HepG2 (cell line): Measurements from ENCODE around the gene CASD1. TPM values are rescaled to one million over a fixed set of nuclear protein-coding genes. Genes with fewer than 3 reads are reported as not detected.

Experiments
- ATAC-seq: fragments of 200-7000 bp; cut with Tn5 transposase; 3 replicates; pipeline ENCODE4 v1.9.1; 2020; ENCODE audit warnings: mild to moderate bottlenecking, moderate library complexity
- BruUV-seq: library from RNA; stranded (reverse); fragments of 400-500 nt; replicated peaks from 2 replicates; lab custom pipeline; 2021; lab: Mats Ljungman, UMichigan
- CTCF ChIA-PET: fragments of 300-600 bp; formaldehyde crosslinking; extraction: SDS; loops from one replicate; lab custom pipeline; 2021; ENCODE audit warnings: low total read pairs, inconsistent platforms, low intra/inter-chr PET ratio; lab: Yijun Ruan, JAX
- POLR2A ChIA-PET: fragments of 350-600 bp; sonication (Branson Sonifier 250); formaldehyde crosslinking; loops from one replicate; lab custom pipeline; 2020; ENCODE audit warnings: antibody characterized with exemption, inconsistent platforms; lab: Yijun Ruan, JAX
- DNase-seq: peaks from one replicate; pipeline ENCODE4 v3.0.0-alpha.2; 2015; ENCODE audit warnings: low spot score
- FAIRE-seq: peaks from 3 replicates; lab custom pipeline; 2011; peaks lifted over from hg19 to GRCh38; lab: Jason Lieb, UNC
- H2AFZ ChIP-seq: one replicate; pipeline ENCODE4 v1.6.1; 2011; ENCODE audit warnings: low read length, inconsistent platforms
- H3K27ac ChIP-seq: fragments of 300-600 bp; 3 replicates; pipeline ENCODE4 v1.8.0; 2011; ENCODE audit warnings: mixed run types, mild to moderate bottlenecking, mixed read lengths, low read length, inconsistent platforms; ENCODE audit not compliant: insufficient read depth; ENCODE audit errors: extremely low read length
- H3K27me3 ChIP-seq, 2 experiments: fragments of 200-600 bp in 1 of 2; 2 replicates in 1 of 2; 3 replicates in 1 of 2; pipeline versions ENCODE4 v1.6.0 to v1.8.0; 2011; ENCODE audit warnings: low read length in 2 of 2, mild to moderate bottlenecking in 2 of 2, moderate library complexity in 2 of 2, inconsistent platforms in 1 of 2; ENCODE audit not compliant: insufficient read depth in 2 of 2, control insufficient read depth in 1 of 2
- H3K36me3 ChIP-seq, 2 experiments: fragments of 200-600 bp in 1 of 2; replicated peaks in 1 of 2; 2 replicates in 1 of 2; 3 replicates in 1 of 2; pipeline versions ENCODE4 v1.5.1 to v1.8.0; 2011; ENCODE audit warnings: low read length in 2 of 2, inconsistent platforms in 1 of 2; ENCODE audit not compliant: insufficient read depth in 2 of 2, control insufficient read depth in 1 of 2
- H3K4me1 ChIP-seq: 2 replicates; pipeline ENCODE4 v1.5.1; 2012; ENCODE audit warnings: low read length, inconsistent platforms; ENCODE audit not compliant: insufficient read depth
- H3K4me2 ChIP-seq: 2 replicates; pipeline ENCODE4 v1.6.0; 2011; ENCODE audit warnings: low read depth, low read length, inconsistent platforms
- H3K4me3 ChIP-seq, 3 experiments: fragments of 200-600 bp in 1 of 3; sonication (generic), shearing (Covaris generic) in 1 of 3; replicated peaks in 1 of 3; 2 replicates each; pipeline ENCODE4 v1.5.1; 2011 to 2016; ENCODE audit warnings: low read length in 3 of 3, inconsistent platforms in 2 of 3, low read depth in 2 of 3, mild to moderate bottlenecking in 2 of 3, control low read depth in 1 of 3, mixed read lengths in 1 of 3; ENCODE audit not compliant: insufficient read depth in 1 of 3
- H3K79me2 ChIP-seq: one replicate; pipeline ENCODE4 v1.6.1; 2011; ENCODE audit warnings: low read length, inconsistent platforms; ENCODE audit not compliant: insufficient read depth
- H3K9ac ChIP-seq: 2 replicates; pipeline ENCODE4 v1.6.0; 2011; ENCODE audit warnings: mild to moderate bottlenecking, low read depth, low read length, inconsistent platforms; ENCODE audit not compliant: insufficient read depth
- H3K9me3 ChIP-seq: 2 replicates; pipeline ENCODE4 v1.5.1; 2012; ENCODE audit warnings: mild to moderate bottlenecking, low read length
- H4K20me1 ChIP-seq: 2 replicates; pipeline ENCODE4 v1.6.0; 2011; ENCODE audit warnings: inconsistent platforms, mild to moderate bottlenecking, low read length, moderate library complexity; ENCODE audit not compliant: insufficient read depth
- E2F5 ChIP-seq: sonication (generic); formaldehyde crosslinking; conservative IDR thresholded peaks from 2 replicates; pipeline ENCODE4 v1.4.0; 2020; ENCODE audit warnings: missing genetic modification reagents
- FIP1L1 ChIP-seq: fragments of 200-400 bp; formaldehyde crosslinking; IDR thresholded peaks from 2 replicates; pipeline ENCODE4 v1.6.1; 2018; ENCODE audit warnings: low read depth, mild to moderate bottlenecking, low read length, moderate library complexity, borderline replicate concordance; ENCODE audit not compliant: insufficient read depth
- PRMT3 ChIP-seq: sonication (generic); formaldehyde crosslinking; IDR thresholded peaks from 2 replicates; pipeline ENCODE4 v1.8.1; 2022; ENCODE audit warnings: low read depth, mild to moderate bottlenecking, moderate library complexity, missing genetic modification reagents, borderline replicate concordance
- ZNF407 ChIP-seq: sonication (generic); formaldehyde crosslinking; IDR thresholded peaks from one replicate; pipeline ENCODE4 v1.5.1; 2020; ENCODE audit warnings: mild to moderate bottlenecking, missing genetic modification reagents; ENCODE audit errors: not compliant biosample characterization
- ZNF451 ChIP-seq: sonication (generic); formaldehyde crosslinking; IDR thresholded peaks from 2 replicates; pipeline ENCODE4 v1.5.0; 2020; ENCODE audit warnings: mild to moderate bottlenecking, missing genetic modification reagents
- ZNF547 ChIP-seq: sonication (generic); formaldehyde crosslinking; IDR thresholded peaks from 2 replicates; pipeline ENCODE4 v1.5.1; 2020; ENCODE audit warnings: mild to moderate bottlenecking, missing genetic modification reagents
- ZNF746 ChIP-seq: sonication (generic); formaldehyde crosslinking; IDR thresholded peaks from 2 replicates; pipeline ENCODE4 v1.8.0; 2022; ENCODE audit warnings: mild to moderate bottlenecking, missing genetic modification reagents
- WGBS: methylation state at CpG from one replicate; pipeline ENCODE4 v1.1.6; 2017; ENCODE audit warnings: low lambda C conversion rate; 5-methylcytosine and 5-hydroxymethylcytosine counted together
- in situ Hi-C: cut with HindIII; loops from 2 replicates; pipeline ENCODE4 v1.10.0; 2017; ENCODE audit warnings: low pct_unique_long_range_greater_than_20kb; ENCODE audit not compliant: extremely low pct_ligation_motif_present
- intact Hi-C: fragments of 100-400 bp; cut with micrococcal nuclease; formaldehyde crosslinking; loops from one replicate; pipeline ENCODE4 v1.10.0; 2022; ENCODE audit not compliant: unreplicated experiment
- polyA plus RNA-seq, 8 experiments: library from polyadenylated mRNA; depleted of rRNA in 3 of 8; stranded (reverse) in 7 of 8; unstranded in 1 of 8; fragments of >200 nt; fragmentation: Illumina TruSeq in 4 of 8; extraction: Trizol in 4 of 8; gene quantifications; 2 replicates each; pipeline versions ENCODE4 v1.2.1 to v1.2.3, GENCODE V29; 2011 to 2016; ENCODE audit warnings: low read depth in 4 of 8, missing spikeins in 1 of 8, mixed read lengths in 1 of 8; ENCODE audit not compliant: insufficient read depth in 1 of 8
- total RNA-seq, 5 experiments: library from RNA; depleted of rRNA; stranded (reverse); fragments of >200 nt; fragmentation: Illumina TruSeq; extraction: Trizol; gene quantifications; 2 replicates each; pipeline ENCODE4 v1.2.3, GENCODE V29; 2016; ENCODE audit warnings: low read depth in 1 of 5

Gene CASD1
- total and polyA plus RNA-seq, 2 of the 13 experiments (the other 11 are each of a cell fraction or from before 2014, with no cell fraction given): 22.9 to 32.6 TPM

DNA sequence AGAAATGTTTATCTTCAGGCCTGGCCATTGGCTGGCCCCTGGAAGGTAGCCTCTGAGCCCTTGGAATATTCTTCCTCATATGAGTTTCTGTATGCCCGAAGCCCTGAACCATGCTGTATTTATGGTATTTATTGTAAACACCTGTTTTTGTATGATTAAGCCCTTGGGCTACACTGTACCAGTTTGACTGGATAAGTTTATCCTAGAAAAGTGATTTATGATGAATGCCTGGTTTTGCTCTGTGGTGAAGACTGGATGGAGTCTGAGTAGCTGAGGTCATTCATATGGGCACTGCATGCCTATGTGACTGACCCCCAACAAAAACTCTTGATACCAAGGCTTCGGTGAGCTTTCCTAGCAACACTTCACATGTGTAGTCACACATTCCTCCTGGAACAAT lies 66.7 kb downstream of the CASD1 start (continued):
- no peak for TF ChIP-seq ZNF407 (CRISPR knock-in tag)
- TF ChIP-seq PRMT3 (CRISPR knock-in tag): no peak

DNA sequence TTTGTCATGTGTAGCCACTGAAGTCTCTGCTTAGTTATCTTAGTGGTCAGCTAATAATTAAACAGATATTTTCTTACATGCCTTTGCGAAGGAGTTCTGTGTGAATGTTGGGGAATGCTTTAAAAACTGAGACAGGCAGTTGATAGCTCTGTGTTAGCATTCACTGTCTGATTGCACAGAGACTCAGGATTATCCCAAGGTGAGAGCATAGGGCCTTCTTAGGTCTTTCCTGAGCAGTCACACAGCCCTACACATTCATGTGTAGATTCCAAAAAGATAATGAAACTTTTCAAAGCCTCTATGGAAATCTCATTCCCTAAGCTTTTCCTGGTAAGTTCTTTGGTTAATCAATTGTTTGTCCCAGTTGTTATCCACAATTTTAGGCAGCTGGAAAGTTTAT lies 67.7 kb downstream of the CASD1 start:
- no peak overlapping the region for H3K9ac ChIP-seq
- H3K4me2 ChIP-seq: no peak overlapping the region
- H3K36me3 ChIP-seq: no peaks in the 10 kb centered on the region
- ATAC-seq: peak; percentile 56
- DNase-seq: peak; percentile 20
- peaks cover 14% of the 10 kb centered on the region for H3K9me3 ChIP-seq
- intact Hi-C loops: no loop called here
- H3K27ac ChIP-seq: no peak overlapping the region
- TF ChIP-seq ZNF451 (CRISPR knock-in tag): no peak
- no peak for TF ChIP-seq FIP1L1
- no peak for TF ChIP-seq ZNF547 (CRISPR knock-in tag)
- TF ChIP-seq E2F5: no peak
- no peak for TF ChIP-seq ZNF746
- CTCF ChIA-PET: no interaction called here
- no peak overlapping the region for H3K4me3 ChIP-seq
- FAIRE-seq: no peak
- no peaks in the 10 kb centered on the region for H3K79me2 ChIP-seq
- POLR2A ChIA-PET: interaction anchor here (1.1 to 1.4 kb wide), 2 partner anchors 15 to 79 kb away, joined by 3 to 7 read pairs; partner anchors contain the start of gene SGCE
- in situ Hi-C loops: no loop called here
- no peak overlapping the region for H2AFZ ChIP-seq
- H3K4me1 ChIP-seq: peaks cover 42% of the 10 kb centered on the region
- WGBS: 42% methylated on average over 1 of the region's 1 CpG
- H4K20me1 ChIP-seq: no peaks in the 10 kb centered on the region
- no TSS peak for BruUV-seq
- H3K27me3 ChIP-seq: no peaks in the 10 kb centered on the region
